Activated CD4-positive, alpha-beta T cell treated with anti-CD3 and anti-CD28 coated beads, Interleukin-2, amount 50 U/mL, for 24 hours (primary cell): ENCODE measurements around the gene EPB41L4B.

ENCODE experiments used
- DNase-seq, 2 donors: peaks; one replicate each; pipeline ENCODE4 v3.0.0-alpha.2; 2020; ENCODE audit warnings: low read depth in 1 of 2, low spot score in 1 of 2

Gene EPB41L4B

GRCh38 chr9:109206670-109207069 is 114.2 kb downstream of the EPB41L4B start:
- no peak for DNase-seq

GRCh38 chr9:109205526-109205925 is 115.3 kb downstream of the EPB41L4B start:
- no peak for DNase-seq

GRCh38 chr9:109203761-109204360 is 117.0 kb downstream of the EPB41L4B start:
- DNase-seq, result no peak

GRCh38 chr9:109199676-109200075 is 121.2 kb downstream of the EPB41L4B start:
- DNase-seq, result no peak

GRCh38 chr9:109198736-109199382 is 122.0 kb downstream of the EPB41L4B start:
- DNase-seq, result peak in 1 of 2 donors; percentile 5

GRCh38 chr9:109193974-109194556 is 126.8 kb downstream of the EPB41L4B start:
- DNase-seq, result no peak

- DNase-seq, result no peak
Measured at GRCh38 chr9:109192732-109193361, 128.0 kb downstream of the EPB41L4B start.

GRCh38 chr9:109191746-109192145 is 129.1 kb downstream of the EPB41L4B start:
- no peak for DNase-seq

- DNase-seq, result no peak
Measured at GRCh38 chr9:109190151-109190550, 130.7 kb downstream of the EPB41L4B start.

GRCh38 chr9:109186857-109187520 is 133.9 kb downstream of the EPB41L4B start:
- no peak for DNase-seq

GRCh38 chr9:109182940-109183798 is 137.7 kb downstream of the EPB41L4B start:
- DNase-seq, result no peak

- DNase-seq, result no peak
Measured at GRCh38 chr9:109182550-109182939, 138.3 kb downstream of the EPB41L4B start.

- peak in 1 of 2 donors; percentile 25 for DNase-seq
Measured at GRCh38 chr9:109181284-109181683, 139.6 kb downstream of the EPB41L4B start.

GRCh38 chr9:109179801-109180523 is 140.9 kb downstream of the EPB41L4B start:
- no peak for DNase-seq

- DNase-seq, result no peak
Measured at GRCh38 chr9:109176963-109177362, 143.9 kb downstream of the EPB41L4B start.

GRCh38 chr9:109176386-109176785 is 144.5 kb downstream of the EPB41L4B start:
- DNase-seq, result no peak

- DNase-seq, result no peak
Measured at GRCh38 chr9:109172935-109173334, 147.9 kb downstream of the EPB41L4B start.

GRCh38 chr9:109171926-109172325 is 148.9 kb downstream of the EPB41L4B start:
- DNase-seq, result no peak

GRCh38 chr9:109168170-109168569 is 152.7 kb downstream of the EPB41L4B start:
- DNase-seq, result no peak

GRCh38 chr9:109167716-109168115 is 153.1 kb downstream of the EPB41L4B start:
- no peak for DNase-seq
